Measurements from ENCODE around the gene FOXG1.

FOXG1 gene

DNA sequence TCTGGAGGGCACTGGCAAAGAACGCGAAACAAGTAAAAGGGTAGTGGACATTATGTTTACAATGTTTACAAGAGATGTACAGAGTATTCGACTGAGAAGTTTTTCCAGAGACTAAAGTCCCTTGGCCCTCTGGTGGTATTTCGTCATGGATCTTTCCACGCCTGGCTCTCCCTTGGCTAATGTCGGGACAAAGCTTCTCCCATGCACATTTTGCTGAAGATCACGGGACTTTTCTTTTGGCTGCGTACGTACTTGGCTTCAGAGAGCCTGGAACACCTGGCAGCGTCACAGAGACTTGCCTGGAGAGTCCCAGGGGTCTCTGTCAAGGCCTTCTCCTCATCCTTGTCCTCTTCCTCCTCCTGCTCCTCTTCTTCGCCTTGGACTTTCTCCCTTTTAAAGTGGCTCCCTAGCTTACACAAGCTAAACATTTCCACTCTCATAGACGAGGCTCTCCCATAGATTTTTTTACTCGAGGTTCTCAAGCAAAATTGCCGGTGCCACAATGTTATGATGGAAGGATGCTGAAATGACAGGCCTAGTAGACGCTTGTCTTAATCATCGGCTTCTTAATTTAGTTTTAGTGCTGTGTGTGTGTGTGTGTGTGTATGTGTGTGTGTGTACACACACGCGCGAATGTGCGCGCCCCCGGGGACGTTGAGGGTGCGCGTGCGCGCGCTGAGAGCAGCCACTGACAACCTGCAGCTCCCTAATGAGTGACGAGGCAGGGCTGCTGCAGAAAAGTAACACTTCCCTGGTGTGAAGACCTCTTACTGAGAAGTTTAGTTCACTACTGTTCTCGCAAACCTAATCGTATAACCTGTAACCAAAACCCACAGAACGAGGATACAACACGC lies 4.9 kb upstream of the FOXG1 start:
- DNase-seq, result peak in 15 of 56 donors; percentile 21 to 64 (median 41)

DNA sequence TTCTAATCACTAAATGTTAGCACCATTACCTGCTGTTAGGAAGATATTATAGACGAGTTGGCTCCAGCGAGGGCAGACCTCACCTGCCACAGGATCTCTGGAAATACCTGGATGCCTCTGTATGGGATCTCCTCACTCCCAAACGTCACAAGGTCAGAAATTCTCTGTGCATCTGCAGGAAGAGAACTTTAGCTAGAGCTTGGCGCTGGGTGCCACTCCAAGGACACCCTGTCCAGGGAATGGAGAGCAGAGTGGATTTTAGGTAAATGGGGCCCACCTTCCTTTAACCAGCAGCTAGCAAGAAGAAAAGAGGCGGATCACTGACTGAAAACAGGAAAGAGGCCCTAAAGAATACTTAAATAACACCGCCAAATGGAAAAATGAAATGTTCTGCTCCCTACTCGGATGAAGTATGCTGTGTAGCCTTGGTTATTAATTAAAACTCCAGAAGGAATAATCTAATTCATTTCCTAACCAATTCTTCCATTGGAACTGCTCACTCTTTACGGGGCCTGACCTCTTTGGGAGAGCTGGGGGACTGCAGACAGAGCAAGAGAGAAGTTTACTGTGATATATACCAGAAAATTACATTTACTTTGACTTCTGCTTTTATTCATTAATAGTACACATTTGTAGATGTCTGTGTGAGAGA lies 4.2 kb upstream of the FOXG1 start:
- peak in 2 of 56 donors; percentile 38 to 57 for DNase-seq

DNA sequence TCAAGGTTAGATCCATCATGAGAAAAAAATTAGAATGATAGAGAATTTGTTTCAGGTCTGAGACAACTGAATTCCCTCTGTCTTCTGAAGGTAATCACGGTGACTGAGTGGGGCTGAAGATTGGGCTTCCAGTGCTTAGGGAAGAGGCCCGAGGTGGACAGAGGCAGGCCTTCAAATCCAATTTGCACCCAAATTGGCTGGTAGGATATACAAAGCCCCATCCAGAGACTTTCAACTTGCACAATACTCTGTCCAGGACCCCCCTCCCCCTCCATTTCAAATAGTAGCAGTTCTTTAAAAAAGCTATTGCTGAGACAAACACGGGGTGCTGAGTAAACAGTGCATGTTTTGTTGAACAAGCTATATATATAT lies 3.6 kb upstream of the FOXG1 start:
- peak in 1 of 56 donors; percentile 10 for DNase-seq

DNA sequence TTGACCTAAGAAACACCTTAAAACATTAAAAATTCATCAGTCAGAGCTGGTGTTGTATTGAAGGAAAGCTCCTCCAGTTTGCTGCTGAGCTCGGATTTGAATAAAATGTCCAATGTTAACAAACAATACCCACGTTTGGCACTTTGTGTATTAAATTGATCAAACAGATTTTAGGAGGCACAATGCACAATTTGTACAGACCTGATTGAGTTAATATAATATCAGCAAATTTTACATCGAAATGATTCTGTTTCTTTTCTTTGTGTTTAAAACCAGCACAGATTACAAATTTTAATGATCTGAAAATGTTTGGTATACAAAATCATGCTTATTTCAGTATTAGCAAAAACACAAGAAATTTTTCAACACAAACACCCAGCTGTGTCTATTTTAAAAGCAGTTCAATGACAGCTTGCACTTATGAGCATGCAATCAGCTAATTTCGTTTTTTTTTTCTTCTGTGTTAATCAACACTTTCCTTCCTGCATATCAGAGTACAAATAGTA lies 2.8 kb upstream of the FOXG1 start:
- DNase-seq, result no peak

DNA sequence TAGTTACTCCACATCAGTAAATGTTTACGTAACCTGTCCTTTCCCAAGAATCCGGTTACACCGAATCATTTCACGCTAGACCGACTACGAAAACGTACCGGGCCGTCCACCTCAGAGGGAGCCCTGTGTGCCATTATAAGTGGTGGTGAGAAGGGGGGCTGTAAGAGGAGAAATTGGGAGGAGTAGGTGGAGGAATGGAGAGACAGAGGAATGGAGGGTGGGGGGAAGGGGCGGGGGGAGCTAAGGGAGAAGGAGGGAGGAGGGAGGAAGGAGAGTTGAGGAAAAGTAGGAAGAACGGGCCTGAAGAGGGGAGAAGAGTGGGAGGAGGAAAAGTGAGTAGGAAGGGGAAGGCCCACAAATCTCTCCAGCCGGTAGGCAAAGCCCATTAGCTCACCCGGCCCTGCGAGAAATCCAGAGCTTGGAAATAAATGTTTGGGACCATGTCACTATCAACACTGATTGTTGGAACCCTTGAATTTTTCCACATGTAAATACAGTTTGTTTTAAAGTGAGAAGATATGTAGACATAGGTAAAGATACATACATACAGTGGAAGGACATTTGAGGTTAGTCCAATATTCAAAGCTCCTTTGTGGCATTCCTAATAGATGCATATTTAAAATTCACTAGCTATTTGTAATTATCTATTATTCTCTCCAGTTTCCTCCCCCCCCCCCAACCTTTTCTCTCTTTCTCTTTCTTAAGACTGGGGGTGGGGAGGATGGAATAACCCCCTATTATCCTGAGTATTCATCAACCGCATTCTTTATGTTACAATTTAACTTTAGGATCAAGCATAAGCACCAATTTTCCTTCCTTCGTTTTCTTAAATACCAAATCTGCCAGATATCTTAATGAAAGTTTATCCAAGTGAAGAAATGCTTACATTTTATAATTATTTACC lies 2.1 kb upstream of the FOXG1 start:
- peak in 4 of 56 donors; percentile 15 to 51 (median 34) for DNase-seq

DNA sequence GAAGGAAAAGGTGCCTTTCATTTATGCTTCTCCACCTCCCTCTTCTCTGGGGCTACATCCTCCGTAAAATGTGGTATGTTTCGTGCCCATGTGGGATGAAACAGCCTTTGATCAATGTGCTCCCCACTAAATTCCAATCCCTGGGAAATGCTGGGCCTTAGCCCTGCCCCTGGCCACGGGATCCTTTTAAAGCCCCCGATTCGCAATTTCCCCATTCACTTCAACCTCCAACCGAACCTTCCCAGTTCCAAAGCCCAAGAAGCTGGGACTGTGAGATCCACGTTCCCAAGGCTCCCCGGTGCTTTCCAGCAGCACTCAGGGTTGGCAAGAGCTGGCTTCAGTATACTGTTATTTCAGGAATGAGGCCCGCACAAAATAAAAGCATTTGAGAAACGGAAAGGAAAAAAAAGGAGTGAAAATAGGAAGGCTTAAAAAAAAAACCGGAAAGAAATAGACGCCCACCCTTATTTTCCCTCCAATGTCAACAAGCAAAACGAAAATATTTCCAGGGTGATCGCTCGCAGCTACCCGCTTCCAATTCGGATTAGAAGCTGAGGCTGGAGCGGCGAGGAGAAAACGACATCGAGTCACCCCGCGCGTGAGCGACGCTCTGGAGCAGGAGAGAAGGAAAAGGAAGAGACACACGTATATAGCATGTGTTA lies 1.3 kb upstream of the FOXG1 start:
- peak in 8 of 56 donors; percentile 14 to 49 (median 26) for DNase-seq

DNA sequence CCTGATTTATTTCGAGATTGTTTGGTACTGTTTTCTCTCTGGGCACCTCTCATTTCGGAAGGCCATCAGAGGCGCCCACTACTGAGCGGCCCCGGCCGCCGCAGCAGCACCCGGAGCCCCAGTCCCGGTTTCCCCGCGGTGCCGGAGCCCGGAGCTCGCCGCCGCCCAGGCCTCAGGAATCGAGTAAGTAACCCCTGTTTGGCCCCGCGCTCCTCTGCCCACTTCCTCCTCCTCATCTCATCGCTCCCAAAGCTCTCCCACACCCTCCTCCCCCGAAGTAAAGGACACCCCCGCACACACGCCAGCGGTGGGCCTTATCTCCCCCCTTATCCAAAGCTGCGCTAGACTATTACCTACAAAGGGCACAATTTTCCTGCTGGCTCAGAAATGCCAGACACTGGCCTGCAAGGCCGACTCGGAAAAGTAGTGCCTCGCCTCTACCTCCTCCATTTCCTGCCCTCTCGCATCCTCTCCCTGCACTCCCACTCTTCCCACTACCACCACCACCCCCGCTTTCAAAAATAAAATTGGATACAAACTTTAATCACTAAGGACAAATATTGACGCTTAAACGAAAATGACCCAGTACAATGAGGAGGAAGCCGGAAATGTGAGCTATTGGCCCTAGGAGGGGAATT lies 637 bp upstream of the FOXG1 start:
- peak in 8 of 56 donors; percentile 16 to 75 (median 62) for DNase-seq

DNA sequence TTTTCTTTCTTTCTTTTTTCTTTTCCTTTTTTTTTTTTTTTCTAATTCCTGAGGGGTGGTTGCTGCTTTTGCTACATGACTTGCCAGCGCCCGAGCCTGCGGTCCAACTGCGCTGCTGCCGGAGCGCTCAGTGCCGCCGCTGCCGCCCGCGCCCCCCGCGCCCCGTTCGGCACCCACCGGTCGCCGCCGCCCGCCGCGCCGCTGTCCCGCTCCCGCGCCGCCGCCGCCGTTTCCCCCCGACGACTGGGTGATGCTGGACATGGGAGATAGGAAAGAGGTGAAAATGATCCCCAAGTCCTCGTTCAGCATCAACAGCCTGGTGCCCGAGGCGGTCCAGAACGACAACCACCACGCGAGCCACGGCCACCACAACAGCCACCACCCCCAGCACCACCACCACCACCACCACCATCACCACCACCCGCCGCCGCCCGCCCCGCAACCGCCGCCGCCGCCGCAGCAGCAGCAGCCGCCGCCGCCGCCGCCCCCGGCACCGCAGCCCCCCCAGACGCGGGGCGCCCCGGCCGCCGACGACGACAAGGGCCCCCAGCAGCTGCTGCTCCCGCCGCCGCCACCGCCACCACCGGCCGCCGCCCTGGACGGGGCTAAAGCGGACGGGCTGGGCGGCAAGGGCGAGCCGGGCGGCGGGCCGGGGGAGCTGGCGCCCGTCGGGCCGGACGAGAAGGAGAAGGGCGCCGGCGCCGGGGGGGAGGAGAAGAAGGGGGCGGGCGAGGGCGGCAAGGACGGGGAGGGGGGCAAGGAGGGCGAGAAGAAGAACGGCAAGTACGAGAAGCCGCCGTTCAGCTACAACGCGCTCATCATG lies 654 bp downstream of the FOXG1 start:
- no peak for DNase-seq

DNA sequence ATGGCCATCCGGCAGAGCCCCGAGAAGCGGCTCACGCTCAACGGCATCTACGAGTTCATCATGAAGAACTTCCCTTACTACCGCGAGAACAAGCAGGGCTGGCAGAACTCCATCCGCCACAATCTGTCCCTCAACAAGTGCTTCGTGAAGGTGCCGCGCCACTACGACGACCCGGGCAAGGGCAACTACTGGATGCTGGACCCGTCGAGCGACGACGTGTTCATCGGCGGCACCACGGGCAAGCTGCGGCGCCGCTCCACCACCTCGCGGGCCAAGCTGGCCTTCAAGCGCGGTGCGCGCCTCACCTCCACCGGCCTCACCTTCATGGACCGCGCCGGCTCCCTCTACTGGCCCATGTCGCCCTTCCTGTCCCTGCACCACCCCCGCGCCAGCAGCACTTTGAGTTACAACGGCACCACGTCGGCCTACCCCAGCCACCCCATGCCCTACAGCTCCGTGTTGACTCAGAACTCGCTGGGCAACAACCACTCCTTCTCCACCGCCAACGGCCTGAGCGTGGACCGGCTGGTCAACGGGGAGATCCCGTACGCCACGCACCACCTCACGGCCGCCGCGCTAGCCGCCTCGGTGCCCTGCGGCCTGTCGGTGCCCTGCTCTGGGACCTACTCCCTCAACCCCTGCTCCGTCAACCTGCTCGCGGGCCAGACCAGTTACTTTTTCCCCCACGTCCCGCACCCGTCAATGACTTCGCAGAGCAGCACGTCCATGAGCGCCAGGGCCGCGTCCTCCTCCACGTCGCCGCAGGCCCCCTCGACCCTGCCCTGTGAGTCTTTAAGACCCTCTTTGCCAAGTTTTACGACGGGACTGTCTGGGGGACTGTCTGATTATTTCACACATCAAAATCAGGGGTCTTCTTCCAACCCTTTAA lies 1.5 kb downstream of the FOXG1 start:
- peak in 5 of 56 donors; percentile 36 to 57 (median 46) for DNase-seq

DNA sequence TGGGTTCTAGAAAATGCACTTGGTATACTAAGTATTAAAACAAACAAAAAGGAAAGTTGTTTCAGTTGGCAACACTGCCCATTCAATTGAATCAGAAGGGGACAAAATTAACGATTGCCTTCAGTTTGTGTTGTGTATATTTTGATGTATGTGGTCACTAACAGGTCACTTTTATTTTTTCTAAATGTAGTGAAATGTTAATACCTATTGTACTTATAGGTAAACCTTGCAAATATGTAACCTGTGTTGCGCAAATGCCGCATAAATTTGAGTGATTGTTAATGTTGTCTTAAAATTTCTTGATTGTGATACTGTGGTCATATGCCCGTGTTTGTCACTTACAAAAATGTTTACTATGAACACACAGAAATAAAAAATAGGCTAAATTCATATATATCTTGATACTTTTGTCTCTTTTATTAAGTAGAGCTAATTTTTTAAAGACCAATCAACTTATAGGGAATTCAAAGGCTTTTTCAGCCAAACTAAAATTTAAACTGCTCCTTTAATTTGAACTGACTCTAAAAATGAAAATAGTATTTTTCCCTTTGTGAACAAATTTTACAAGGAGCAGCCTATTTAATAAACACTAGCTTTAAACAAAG lies 2.8 kb downstream of the FOXG1 start:
- no peak for DNase-seq

DNA sequence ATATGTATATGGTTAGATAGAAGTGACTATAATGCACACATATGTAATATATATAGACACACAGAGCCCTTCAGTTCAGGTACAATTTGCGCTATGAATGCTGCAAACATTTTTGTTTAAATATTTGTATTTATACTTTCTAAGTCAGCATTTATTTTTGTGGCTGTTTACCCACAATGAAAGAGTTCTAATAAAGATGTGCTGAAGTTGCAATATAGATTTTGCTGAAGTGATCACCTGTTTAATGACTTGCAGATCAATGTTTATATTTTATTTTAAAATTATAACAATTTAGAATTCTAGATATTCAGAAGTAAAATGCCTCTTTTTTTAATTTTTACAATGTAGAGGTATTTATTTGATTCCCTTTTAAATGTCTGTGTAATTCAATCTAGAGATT lies 3.5 kb downstream of the FOXG1 start:
- no peak for DNase-seq

DNA sequence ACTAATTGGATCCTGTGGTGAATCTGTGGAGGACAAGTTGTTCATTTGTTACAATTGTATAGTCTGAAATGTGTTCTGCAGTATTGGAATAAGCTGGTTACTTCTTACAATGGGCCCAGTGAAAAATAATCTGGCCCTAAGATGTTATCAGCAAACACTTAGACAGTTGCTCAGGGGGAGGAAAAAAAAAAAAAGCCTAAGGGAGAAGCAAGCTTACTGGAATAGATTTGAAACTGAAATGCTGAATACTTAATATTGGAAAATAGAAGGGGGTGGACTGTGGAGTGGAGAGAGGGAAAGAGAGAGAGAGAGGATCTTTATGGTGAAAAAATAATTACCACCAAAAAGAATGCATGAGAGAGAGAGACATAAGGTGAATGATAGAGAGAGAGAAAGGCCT lies 4.0 kb downstream of the FOXG1 start:
- DNase-seq, result no peak

DNA sequence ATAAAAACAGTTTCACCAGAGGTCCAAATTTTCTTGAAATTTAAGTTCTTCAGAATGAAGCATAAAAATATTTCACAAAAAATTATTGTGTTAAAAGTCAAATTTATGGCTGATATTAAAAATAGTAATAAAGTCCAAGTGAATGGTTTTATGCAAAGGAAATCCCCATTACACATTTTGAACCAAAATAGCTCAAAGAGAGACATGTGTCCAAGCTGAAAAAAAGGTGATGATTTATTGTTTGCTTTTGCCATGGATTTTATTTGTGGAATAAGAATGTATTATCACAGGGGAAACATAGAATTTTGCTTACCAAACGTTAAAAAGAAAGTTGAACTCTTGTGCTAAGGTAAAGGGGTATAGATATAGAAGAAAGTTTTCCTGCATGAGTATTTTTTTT lies 4.6 kb downstream of the FOXG1 start:
- DNase-seq, result no peak

DNA sequence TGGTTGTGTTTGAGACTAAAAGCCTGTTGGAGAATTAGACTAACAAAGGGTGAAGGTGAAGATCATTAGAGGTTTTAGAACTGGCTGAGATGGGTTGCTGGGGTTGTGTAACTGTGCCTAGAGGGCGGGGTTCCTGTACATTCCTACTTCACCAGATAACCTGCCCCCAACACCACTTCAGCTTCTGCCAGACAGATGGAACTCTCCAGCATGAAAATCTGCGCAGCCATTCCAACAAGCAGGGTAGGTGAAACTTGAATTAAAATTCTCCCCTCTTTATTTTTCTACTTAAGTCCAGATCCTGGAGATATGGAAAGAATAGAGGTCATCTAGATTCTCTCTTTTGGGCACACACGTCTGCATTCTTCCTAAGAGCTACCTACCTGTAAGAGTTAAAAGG lies 6.0 kb downstream of the FOXG1 start:
- peak in 1 of 56 donors; percentile 22 for DNase-seq

DNA sequence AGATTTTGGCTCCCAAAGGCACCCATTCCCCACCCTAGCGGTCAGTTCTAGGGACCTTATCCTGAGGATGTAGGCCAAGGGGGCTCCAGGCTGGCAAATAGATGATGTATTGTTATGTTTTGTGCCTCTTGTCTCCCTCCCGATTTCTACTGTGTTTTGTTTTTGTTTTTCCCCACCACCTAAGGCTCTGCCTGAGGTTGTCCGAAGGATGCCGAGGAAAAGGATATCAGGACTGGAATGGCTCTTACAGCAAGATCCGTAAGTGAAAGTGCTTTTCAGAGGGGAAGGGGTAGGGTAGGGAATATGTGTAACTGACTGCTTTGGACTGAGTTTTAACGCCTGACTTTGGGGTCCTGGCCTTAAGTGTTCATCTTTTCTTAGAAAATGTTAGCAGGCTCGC lies 6.6 kb downstream of the FOXG1 start:
- peak in 1 of 56 donors; percentile 37 for DNase-seq

DNA sequence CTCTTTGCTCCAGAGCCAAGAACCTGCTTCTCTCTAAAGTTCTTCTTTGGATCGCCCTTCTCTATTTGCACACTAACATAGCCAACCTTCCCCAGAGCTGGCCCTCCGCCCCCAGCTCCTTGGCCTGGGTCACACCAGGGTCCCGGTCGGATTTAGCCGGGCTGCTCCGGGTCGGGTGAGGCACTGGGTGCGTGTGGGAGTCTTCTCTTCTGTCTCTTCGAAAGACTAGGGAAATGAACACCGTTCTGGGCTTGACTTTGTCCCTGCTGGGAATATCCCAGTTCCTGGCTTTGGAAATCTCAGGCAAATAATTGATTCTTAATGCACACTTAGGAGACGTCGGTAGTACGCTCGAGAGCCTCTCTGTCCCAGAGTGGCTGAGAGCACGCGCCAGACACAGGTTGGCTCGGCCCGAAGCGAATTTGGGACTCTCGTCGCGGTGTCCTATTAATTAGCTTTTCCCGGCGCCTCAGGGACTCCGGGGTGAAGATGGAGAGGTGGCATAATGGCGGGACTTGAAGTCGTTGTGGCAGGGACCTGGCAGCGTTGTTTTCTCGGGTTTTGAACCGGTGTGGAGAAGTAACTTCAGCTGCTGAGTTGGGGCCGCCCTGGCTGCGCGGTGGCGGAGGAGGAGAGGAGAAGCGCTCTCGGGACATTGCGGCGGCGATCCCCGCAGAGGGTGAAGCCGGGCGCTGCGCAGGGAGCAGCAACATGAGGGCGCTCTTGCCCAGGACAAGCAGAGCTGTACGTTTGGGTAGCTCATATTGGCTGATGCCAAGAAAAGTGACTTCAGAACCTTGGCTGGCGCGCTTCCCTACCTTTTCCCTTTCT lies 7.5 kb downstream of the FOXG1 start:
- peak in 40 of 56 donors; percentile 42 to 84 (median 66) for DNase-seq

Measured in amygdala (tissue), 56 donors.